Gastrocnemius medialis (tissue), 4 donors: ENCODE data around the gene CLIC1. TPM values are rescaled to one million over a fixed set of nuclear protein-coding genes. Genes with fewer than 3 reads are reported as not detected.

ENCODE experiments used
- ATAC-seq, 2 donors: fragments of 150-250 bp; one replicate each; pipeline ENCODE4 v1.9.1; 2016
- DNase-seq, 2 donors: peaks; one replicate each; pipeline ENCODE4 v3.0.0-alpha.2; 2019
- H3K27ac ChIP-seq, 4 donors: fragments of 200-600 bp; sonication (generic); 1 replicate in 1 of 4; 2 replicates in 3 of 4; pipeline ENCODE4 v1.5.1; 2016 to 2018; ENCODE audit warnings: mild to moderate bottlenecking in 2 of 4, moderate library complexity in 1 of 4
- H3K27me3 ChIP-seq, 3 donors: fragments of 200-600 bp; sonication (generic) in 2 of 3; 1 replicate in 1 of 3; 2 replicates in 2 of 3; pipeline versions ENCODE4 v1.5.1 to v1.6.0; 2016 to 2019; ENCODE audit warnings: mild to moderate bottlenecking in 1 of 3, moderate library complexity in 1 of 3
- H3K36me3 ChIP-seq, 2 donors: fragments of 200-600 bp; sonication (generic) in 1 of 2; one replicate each; pipeline ENCODE4 v1.5.1; 2017 to 2018
- H3K4me1 ChIP-seq, 2 donors: fragments of 200-600 bp; sonication (generic) in 1 of 2; one replicate each; pipeline ENCODE4 v1.5.1; 2016 to 2017; ENCODE audit warnings: mild to moderate bottlenecking in 2 of 2
- H3K4me3 ChIP-seq, 4 donors: fragments of 200-600 bp; sonication (generic) in 3 of 4; 1 replicate in 1 of 4; 2 replicates in 3 of 4; pipeline ENCODE4 v1.5.1; 2016 to 2019; ENCODE audit warnings: mild to moderate bottlenecking in 2 of 4
- H3K9me3 ChIP-seq, 3 donors: fragments of 200-600 bp; sonication (generic) in 2 of 3; 1 replicate in 1 of 3; 2 replicates in 2 of 3; pipeline ENCODE4 v1.5.1; 2016 to 2019
- CTCF ChIP-seq, 5 experiments: fragments of 450-650 bp in 3 of 5; fragments of 200-600 bp in 2 of 5; sonication (generic) in 2 of 5; IDR thresholded peaks in 4 of 5; conservative IDR thresholded peaks in 1 of 5; 1 replicate in 4 of 5; 2 replicates in 1 of 5; pipeline ENCODE4 v1.5.1; 2016 to 2019; ENCODE audit warnings: antibody characterized with exemption in 5 of 5, mild to moderate bottlenecking in 3 of 5, moderate library complexity in 3 of 5
- POLR2A ChIP-seq, 2 donors: fragments of 450-650 bp; IDR thresholded peaks; one replicate each; pipeline ENCODE4 v1.6.1; 2017; ENCODE audit warnings: antibody characterized with exemption in 2 of 2, mild to moderate bottlenecking in 2 of 2, moderate library complexity in 2 of 2
- in situ Hi-C, 4 donors: fragments of 200-750 bp; cut with MboI; loops; one replicate each; pipeline versions ENCODE4 v1.15.0 to v1.8.0; 2017; ENCODE audit warnings: low sequenced_read_pairs in 4 of 4
- intact Hi-C: fragments of 100-400 bp; cut with DNase I; formaldehyde crosslinking; loops from one replicate; pipeline ENCODE4 v1.15.1; 2023; ENCODE audit warnings: low total_unique reads
- total RNA-seq, 4 donors: library from RNA; depleted of rRNA; stranded (reverse); fragments of >200 nt; gene quantifications; one replicate each; pipeline versions ENCODE4 v1.1.0 to v1.2.3, GENCODE V29; 2016

Gene CLIC1
- total RNA-seq, 4 donors from 2014 or later, result 20.9 to 41.3 (median 26.3) TPM

GRCh38 chr6:31778193-31778592, 41.9 kb upstream of the CLIC1 start:
- Histone ChIP-seq H3K9me3 (no peaks in the 10 kb centered on the region), H3K27ac (peak overlapping the region; percentile 83 to 88 (median 86)), H3K27me3 (no peaks in the 10 kb centered on the region), H3K36me3 (peaks cover 0 to 47% of the 10 kb centered on the region in 2 donors), H3K4me3 (no peak overlapping the region), H3K4me1 (peaks cover 11 to 17% of the 10 kb centered on the region in 2 donors)
- ATAC-seq (no peak), DNase-seq (no peak)
- in situ Hi-C loops (loop anchor here in 2 of 4 donors (10.0 kb wide), 1 partner anchor 57 kb away; no protein-coding TSS in a partner anchor), intact Hi-C loops (loop anchor here (10.0 kb wide), 1 partner anchor 87 kb away; the partner anchor contains the start of gene NEU1)
- no peak for TF ChIP-seq CTCF (IDR thresholded peaks at IDR 0.05 in 4 of 5, conservative IDR thresholded peaks at IDR 0.05 in 1 of 5)
- no peak for TF ChIP-seq POLR2A (IDR thresholded peaks at IDR 0.05)

GRCh38 chr6:31777667-31778050, 41.3 kb upstream of the CLIC1 start:
- Histone ChIP-seq H3K4me3 (no peak overlapping the region), H3K27ac (peak overlapping the region; percentile 83 to 88 (median 86)), H3K27me3 (no peaks in the 10 kb centered on the region), H3K4me1 (peaks cover 11 to 17% of the 10 kb centered on the region in 2 donors), H3K36me3 (peaks cover 0 to 42% of the 10 kb centered on the region in 2 donors), H3K9me3 (no peaks in the 10 kb centered on the region)
- ATAC-seq, result no peak
- in situ Hi-C loops, result loop anchor here in 2 of 4 donors (10.0 kb wide), 1 partner anchor 57 kb away; no protein-coding TSS in a partner anchor
- no peak for DNase-seq
- TF ChIP-seq POLR2A (IDR thresholded peaks at IDR 0.05), result no peak
- TF ChIP-seq CTCF (IDR thresholded peaks at IDR 0.05 in 4 of 5, conservative IDR thresholded peaks at IDR 0.05 in 1 of 5), result no peak
- intact Hi-C loops, result loop anchor here (10.0 kb wide), 1 partner anchor 87 kb away; the partner anchor contains the start of gene NEU1

GRCh38 chr6:31776989-31777666, 40.8 kb upstream of the CLIC1 start, which contains the start of gene VWA7:
Gene VWA7 (minus strand): TSS chr6:31777328. CDS start chr6:31776779, 549 bp downstream.
- ATAC-seq, result peak; percentile 70 to 89
- H3K4me3 ChIP-seq, result peak within 1 kb of the TSS; percentile 26 to 44 (median 37)

GRCh38 chr6:31776485-31776988, 40.2 kb upstream of the CLIC1 start:
- intact Hi-C loops, result loop anchor here (10.0 kb wide), 1 partner anchor 88 kb away; the partner anchor contains the start of gene NEU1
- peak overlapping the region; percentile 26 to 44 (median 37) for H3K4me3 ChIP-seq
- ATAC-seq, result peak in 1 of 2 donors; percentile 6

More at GRCh38 chr6:31776989-31777666, 40.8 kb upstream of the CLIC1 start, which contains the start of gene VWA7:
- H3K36me3 ChIP-seq, result peaks cover 0 to 36% of the 10 kb centered on the region in 2 donors
- TF ChIP-seq CTCF (IDR thresholded peaks at IDR 0.05 in 4 of 5, conservative IDR thresholded peaks at IDR 0.05 in 1 of 5) (no peak), POLR2A (IDR thresholded peaks at IDR 0.05) (peak in 1 of 2 donors; percentile 31)
- DNase-seq, result peak; percentile 45 to 89
- peak within 1 kb of the TSS; percentile 83 to 88 (median 86) for H3K27ac ChIP-seq
- in situ Hi-C loops, result loop anchor here in 2 of 4 donors (10.0 kb wide), 1 partner anchor 58 kb away; no protein-coding TSS in a partner anchor
- no peaks in the 10 kb centered on the region for H3K27me3 ChIP-seq
- intact Hi-C loops, result loop anchor here (10.0 kb wide), 1 partner anchor 88 kb away; the partner anchor contains the start of gene NEU1
- no peaks in the 10 kb centered on the region for H3K9me3 ChIP-seq
- H3K4me1 ChIP-seq, result peaks cover 11 to 17% of the 10 kb centered on the region in 2 donors

More at GRCh38 chr6:31776485-31776988, 40.2 kb upstream of the CLIC1 start:
- in situ Hi-C loops, result loop anchor here in 2 of 4 donors (10.0 kb wide), 1 partner anchor 58 kb away; no protein-coding TSS in a partner anchor
- no peak for DNase-seq
- Histone ChIP-seq H3K27ac (peak overlapping the region; percentile 83 to 88 (median 86)), H3K9me3 (no peaks in the 10 kb centered on the region), H3K36me3 (peaks cover 0 to 30% of the 10 kb centered on the region in 2 donors), H3K4me1 (peaks cover 11 to 17% of the 10 kb centered on the region in 2 donors), H3K27me3 (no peaks in the 10 kb centered on the region)
- TF ChIP-seq POLR2A (IDR thresholded peaks at IDR 0.05), result no peak
- TF ChIP-seq CTCF (IDR thresholded peaks at IDR 0.05 in 4 of 5, conservative IDR thresholded peaks at IDR 0.05 in 1 of 5), result no peak
